SIG-M5 treated with dmso at 0.1 percent for 504 hours (cell line): ENCODE measurements around the gene AGAP1.

Experiments used
- DNase-seq: peaks from one replicate; lab custom pipeline; 2025; ENCODE audit not compliant: unreplicated experiment; lab: John Stamatoyannopoulos, UW

AGAP1 gene

DNA sequence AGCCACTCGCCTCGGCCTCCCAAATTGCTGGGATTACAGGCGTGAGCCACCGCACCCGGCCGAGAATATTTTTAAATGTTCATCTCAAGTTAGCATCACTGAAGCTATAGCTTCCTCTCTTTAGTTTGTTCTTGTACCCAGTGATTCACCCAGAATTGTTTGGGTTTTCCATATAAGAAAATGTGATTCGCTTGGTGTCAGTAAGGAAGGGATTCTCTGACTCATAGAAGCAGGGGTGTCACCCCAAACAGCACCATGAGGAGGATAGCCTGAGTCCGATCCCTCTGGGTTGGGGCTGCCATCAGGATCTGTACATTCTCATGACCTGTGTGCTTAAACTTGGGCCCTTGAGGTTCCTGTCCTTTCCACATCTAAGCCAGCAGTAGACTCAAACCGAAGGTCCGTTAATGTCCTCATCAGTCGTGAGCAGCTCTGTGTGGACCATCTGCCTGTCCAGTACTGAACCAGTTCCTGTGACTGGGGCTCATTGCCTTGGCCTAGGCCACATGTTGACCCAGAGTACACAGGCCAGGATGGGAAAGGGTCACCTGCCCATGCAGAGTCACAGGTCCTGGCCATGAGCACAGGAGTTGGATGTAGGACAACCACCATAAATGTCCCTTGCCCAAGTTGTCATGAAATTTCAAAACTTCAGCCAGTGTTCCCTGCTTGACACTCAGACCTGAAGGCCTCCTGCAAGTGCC is 362.5 kb downstream of the AGAP1 start:
- DNase-seq: no peak

- no peak for DNase-seq
Observed at GRCh38 chr2:235857598-235857997, 363.8 kb downstream of the AGAP1 start.

DNA sequence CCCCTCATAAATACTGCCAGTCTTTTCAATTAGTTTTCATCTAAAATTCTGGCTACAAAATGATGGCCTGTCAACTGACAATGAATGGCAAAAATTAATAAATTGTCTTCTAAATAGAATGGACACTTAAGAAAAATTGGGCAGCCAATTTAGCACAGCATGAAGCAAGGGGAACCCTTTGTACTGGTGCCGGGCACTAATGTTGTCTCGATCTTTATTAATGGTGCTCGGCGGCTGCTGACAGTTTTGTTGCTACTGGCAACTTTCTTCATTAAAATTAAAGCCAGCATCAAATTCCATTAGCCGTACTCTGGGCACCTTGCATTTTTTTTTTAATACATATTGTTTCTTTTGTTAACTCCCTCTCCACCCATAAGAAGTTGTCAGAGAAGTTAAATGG is 365.0 kb downstream of the AGAP1 start:
- DNase-seq: no peak

DNA sequence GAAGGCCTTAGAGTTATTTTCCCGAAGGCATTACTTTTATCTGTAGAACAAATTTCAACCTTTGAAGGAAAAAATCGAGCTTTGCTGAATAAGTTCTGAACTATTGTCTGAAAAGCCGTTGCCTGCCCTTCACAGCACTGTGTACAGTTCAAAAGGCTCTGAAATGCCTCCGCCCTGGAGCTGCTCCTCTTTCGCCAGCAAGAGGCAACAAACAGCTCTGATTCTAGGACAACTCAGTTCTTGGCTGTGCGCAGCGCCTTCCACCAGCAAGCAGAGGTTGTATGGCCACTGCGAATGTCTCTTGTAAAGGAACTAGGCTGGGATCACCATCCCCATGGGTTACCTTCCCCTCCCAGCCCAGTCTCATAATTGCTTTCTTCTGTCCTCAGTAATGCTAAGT is 365.8 kb downstream of the AGAP1 start:
- DNase-seq: no peak

DNA sequence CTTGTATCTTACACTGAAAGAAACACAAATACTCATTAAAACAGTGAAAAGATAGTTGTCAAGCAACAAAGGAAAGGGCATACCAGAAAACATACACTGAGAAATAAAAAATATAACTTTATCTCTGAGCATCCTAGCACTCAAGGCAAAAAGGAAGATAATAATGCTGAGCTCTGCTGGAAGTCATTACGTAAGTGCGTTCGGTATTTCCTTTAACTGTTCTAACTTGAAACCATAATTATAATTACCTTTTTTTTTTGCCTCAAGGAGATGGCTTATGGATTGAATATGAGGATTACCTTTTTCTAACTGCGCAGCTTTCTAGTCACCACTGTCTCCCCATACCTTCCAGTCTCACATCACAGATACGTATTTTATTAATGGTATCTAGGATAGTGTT is 366.3 kb downstream of the AGAP1 start:
- no peak for DNase-seq

DNA sequence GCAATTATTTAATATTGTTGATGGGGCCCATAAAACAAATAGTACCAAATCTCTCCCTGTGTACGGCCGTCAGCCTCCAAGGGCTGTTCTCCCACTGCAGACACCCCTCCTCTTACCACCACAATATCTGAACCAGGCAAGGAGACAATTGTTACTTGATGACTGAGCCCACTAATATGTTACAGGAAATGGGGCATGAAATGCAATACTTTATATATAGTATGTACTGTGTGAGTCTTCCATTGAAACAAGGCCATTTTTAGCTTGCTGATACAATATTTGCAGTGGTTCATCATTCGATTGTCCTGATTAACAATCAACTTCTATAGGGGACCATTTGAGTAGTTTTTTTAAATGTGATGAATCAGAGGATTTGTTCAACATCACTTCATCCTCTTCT is 367.0 kb downstream of the AGAP1 start:
- DNase-seq: no peak

DNA sequence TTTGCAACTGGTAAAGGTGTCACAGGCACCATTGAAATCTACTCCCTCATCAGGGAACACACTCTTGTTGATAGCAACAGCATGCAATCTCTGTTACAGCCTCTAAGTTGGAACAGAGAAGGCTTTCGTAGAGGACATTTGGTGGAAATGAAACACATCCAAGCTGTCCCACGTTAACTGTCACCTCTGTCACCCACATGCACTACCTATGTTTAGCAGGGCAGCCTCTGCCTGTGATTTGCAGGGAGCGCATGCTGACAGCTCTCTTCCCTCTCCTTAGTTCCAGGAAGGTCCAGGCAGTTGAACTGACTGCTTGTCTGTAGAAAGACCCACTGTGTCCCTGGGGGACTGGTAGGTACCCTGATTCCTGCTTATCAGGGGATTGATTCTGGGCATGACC is 367.5 kb downstream of the AGAP1 start:
- DNase-seq: no peak

DNA sequence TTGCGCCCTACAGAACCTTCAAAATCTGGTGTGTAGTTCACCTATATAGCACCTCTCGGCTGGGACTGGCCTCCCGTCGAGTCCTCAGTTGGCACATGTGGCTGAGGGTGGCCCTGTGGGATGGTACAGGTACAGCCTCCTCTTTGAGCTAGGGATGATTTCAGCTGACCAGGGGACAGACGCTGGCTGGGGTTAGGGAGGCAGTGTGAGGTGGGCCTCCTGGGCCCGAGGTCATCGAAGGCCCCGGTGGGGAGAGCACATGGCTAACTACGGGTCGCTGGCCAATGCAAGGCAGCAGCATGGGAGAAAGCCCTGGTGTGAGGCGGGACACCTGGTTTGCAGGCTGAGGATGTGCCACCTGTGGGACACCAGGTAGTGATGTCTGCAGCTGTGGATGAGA is 369.6 kb downstream of the AGAP1 start:
- DNase-seq: no peak

DNA sequence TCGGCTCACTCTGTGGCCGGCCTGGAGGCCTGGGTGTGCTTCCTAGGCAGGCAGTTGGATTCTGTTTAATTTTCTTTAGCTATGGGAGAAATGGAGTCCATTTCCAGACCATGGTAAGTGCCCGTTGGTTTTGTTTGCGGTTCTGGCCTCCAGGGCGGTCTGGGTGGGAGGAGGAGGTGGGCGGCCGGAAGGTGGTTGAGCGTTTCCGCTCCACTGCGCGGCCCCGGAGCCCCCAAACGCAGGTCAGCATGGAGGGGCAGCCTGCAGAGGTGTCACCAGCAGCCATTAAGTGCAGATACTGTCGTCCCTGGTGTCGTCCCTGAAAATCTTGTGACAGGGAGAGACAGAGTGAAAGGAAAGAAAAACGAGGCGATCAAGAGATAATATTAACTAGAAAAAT is 370.5 kb downstream of the AGAP1 start:
- DNase-seq: no peak

- no peak for DNase-seq
Observed at GRCh38 chr2:235864733-235865515, 371.1 kb downstream of the AGAP1 start.

DNA sequence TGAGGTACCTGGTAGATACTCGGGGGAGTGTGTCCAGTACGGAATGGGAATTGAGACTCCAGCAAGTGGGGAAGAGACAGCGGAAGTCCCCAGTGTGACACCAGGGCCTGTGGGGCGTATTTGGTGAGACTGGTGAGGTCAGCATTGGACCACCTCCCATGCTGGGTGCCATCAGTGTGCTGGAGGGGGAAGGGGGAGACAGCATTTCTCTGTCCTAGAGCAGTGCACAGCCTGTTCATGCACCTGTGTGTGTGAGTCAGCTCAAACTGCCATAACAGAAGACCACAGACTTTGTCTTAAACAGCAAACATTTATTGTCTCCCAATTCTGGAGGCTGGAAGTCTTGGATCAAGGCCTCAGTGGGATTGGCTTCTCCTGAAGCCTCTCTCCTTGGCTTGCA is 372.5 kb downstream of the AGAP1 start:
- no peak for DNase-seq

DNA sequence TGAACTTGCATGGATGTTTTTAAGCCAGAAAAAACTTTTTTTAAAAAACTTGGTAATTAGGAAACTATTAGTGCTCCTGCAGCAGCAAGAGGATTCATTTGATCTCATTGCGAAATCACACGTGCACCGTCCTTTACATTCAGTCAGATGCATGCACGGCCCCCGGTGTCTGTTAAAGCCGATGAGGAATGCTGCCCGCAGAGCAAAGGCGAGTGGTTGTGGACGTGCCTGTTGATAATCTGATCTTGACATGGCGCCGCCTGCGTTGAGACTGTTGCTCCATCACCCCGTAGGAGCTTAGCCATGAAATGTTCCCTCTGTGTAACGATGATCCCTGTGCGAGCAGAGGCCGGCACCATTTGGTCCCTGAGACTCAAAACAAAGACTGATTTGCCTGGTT is 374.4 kb downstream of the AGAP1 start:
- no peak for DNase-seq

GRCh38 chr2:235868645-235869044 is 374.8 kb downstream of the AGAP1 start:
- no peak for DNase-seq

- DNase-seq: no peak
Observed at GRCh38 chr2:235870515-235870914, 376.7 kb downstream of the AGAP1 start.

GRCh38 chr2:235876099-235876679 is 382.3 kb downstream of the AGAP1 start:
- no peak for DNase-seq

GRCh38 chr2:235877275-235877802 is 383.5 kb downstream of the AGAP1 start:
- no peak for DNase-seq

DNA sequence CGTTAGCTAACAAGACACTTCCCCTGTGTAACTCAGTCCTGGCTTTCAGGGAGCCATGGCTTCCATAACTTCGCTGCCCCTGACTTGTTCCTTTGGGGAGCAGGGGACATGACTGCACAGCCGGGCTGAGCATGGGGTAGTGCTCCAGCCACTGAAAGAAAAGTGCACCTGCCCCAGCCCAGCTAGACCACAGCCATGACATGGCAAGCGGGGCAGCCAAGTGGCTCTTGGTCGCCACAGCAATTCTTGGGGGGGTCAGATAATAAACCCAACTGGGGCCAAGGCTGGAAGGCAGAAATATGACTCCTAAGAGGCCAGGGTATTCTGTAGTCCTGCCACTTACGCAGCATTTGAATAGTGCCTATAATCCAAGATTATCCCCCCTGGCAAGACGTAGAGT is 385.3 kb downstream of the AGAP1 start:
- DNase-seq: no peak

GRCh38 chr2:235883675-235884074 is 389.8 kb downstream of the AGAP1 start:
- DNase-seq: no peak

DNA sequence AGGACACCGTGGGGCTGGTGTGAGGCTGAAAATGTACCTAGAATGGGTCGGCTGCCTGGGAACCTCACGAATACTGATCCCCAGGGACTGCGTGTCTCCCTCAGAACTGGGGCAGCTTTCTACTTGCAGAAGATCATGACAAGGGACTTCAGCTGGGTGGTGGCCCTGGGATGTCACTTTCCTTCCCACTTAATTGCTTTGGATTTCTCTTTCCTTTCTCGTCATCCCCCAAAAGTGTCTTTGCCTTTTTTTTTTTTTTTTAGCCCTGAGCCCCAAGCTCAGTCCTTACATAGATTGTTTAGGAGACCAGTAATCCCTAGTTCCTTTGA is 395.4 kb downstream of the AGAP1 start:
- DNase-seq: no peak

DNA sequence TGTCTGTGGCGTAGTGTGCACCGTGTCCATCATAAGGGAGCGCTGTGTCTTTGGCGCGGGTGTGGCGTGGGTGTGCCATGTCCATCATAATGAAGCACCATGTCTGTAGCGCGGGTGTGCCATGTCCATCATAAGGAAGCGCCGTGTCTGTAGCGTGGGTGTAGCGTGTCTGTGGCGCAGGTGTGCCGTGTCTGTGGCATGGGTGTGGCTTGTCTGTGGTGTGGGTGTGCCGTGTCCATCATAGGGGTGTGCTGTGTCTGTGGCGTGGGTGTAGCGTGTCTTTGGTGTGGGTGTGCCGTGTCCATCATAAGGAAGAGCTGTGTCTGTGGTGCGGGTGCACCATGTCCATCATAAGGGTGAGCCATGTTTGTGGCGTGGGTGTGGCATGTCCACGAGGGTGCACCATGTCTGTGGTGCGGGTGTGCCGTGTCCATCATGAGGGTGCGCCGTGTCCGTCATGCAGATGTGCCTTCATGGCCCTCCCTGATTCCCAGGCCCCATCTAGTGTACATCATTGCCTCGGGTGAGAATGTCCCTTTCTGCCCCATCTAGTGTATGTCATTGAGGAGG is 399.4 kb downstream of the AGAP1 start:
- DNase-seq: no peak

DNA sequence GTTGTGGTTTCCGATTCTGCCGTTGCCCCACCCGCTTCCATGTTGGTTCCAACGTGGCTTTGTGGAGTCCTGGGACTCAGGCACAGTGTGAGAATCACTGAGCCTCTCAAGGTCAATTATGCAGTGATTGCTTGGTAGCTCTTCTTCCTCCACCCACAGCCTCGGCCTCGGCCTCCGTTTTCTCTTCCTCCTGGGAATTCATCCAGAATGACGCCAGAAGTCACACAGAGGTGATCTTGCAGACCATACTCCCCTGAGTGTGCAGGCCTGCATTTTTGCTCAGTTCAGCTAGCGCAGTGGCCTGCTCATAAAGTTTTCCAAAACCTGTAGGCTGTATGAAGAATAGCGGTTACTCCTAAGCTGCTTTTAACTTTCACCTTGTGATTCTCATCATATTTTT is 401.0 kb downstream of the AGAP1 start:
- no peak for DNase-seq

GRCh38 chr2:235896061-235896460 is 402.2 kb downstream of the AGAP1 start:
- no peak for DNase-seq
